GM21576 (cell line): ENCODE data around the gene RAD1.

Source experiments
- ATAC-seq: cut with Tn5 transposase; IDR thresholded peaks from one replicate; pipeline ENCODE4 v1.9.1; 2021; ENCODE audit warnings: mild to moderate bottlenecking, moderate library complexity; ENCODE audit not compliant: unreplicated experiment

The RAD1 gene

GRCh38 chr5:34918025-34918424, 2.7 kb upstream of the RAD1 start:
- ATAC-seq: no peak

DNA sequence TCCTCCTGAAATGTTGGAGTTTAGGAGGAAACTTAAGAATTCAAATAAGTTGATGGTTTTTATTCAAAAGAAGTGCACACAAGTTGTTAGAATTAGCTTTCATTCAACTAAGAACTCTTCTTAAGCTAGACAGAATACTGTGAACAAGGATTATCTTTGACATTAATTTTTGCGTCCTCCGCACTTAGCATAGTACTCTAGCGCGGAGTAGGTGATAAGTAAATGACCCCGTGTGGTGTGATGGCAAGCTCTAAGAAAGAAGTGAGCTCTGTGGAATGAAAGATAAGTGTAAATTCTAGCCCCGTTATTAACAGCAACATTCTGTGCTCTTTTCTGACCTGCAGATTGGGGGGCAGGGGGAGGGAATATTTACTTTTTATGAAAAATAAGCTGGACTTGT, 1.2 kb upstream of the RAD1 start:
- ATAC-seq: no peak

DNA sequence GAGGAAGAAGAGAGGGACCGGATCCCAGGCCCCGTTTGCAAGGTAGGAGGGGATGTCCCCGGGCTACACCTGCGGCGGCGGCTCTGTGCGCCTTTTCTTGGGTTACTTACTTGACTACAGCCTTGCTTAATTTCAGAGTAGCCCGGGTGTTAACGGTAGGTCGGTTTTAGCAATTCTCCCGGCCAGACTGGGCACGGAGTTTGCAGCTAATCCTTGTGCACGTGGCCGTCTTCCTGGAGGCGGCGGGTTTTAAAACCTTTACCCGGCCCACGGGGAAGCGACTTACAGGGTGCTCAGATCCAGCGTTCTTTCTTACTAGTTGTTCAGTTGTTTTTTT, 520 bp upstream of the RAD1 start:
- peak; percentile 10 for ATAC-seq

DNA sequence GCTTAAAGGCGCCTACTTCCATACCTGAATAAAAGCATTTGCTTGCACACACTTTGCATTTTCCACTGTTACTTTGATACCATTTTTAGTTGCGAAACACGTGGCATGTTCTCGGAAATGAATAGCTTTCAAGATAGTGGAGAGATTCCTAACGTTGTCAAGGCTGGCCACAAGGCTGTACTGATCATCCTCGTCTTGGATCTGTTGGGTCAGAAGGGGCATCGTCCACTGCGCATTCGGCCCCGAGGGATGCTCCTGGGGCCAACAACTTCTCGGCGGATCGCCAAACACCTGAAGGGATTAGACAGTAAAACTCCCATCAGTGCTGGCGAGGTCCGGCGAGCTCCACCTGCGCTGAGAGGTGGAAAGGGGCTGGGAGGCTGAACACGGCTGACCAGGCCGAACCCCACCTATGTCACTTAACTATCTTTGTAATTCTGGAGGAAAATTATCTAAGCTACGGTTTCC, 599 bp downstream of the RAD1 start:
- peak; percentile 9 for ATAC-seq

- no peak for ATAC-seq
Measured at GRCh38 chr5:34913072-34913471, 2.2 kb downstream of the RAD1 start.

GRCh38 chr5:34905564-34905963, 9.7 kb downstream of the RAD1 start:
- no peak for ATAC-seq

DNA sequence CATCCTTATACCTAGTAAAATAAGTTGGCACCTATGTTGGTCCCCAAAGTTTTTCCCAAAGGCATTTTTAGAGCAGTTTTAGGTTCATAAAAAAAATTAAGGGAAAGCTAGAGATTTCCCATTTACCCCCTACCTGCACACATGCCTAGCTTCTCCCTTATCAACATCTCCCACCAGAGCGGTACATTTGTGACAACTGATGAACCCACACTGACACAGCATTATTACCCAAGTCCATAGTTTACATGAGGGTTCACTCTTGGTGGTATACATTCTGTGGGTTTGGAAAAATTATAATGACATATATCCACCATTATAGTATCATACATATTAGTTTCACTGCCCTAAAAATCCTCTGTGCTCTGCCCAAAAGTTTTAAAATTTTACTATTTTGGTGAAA, 12.0 kb downstream of the RAD1 start:
- no peak for ATAC-seq

- no peak for ATAC-seq
Measured at GRCh38 chr5:34900652-34901051, 14.7 kb downstream of the RAD1 start.

- ATAC-seq: no peak
Measured at GRCh38 chr5:34899066-34899465, 16.2 kb downstream of the RAD1 start.

- peak; percentile 75 for ATAC-seq
Measured at GRCh38 chr5:34898258-34898895, 16.9 kb downstream of the RAD1 start.

DNA sequence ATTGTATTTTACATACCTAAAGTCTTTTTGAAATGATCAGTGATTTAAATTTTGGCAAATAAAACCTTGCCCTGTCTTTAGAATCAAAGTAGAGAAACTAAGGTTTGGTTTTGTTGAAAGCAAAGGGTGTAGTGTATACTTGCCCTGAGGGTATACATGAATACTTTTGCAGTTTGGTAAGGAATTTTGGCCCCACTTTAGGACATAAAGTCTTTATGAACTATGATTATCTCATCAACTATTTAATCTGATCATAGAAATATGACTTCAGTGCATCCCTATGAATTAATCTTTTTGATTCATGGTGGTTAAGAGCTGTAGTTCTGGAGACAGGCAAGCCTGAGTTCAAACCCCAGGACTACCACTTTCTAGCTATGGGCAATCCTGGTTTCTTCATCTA, 17.7 kb downstream of the RAD1 start:
- no peak for ATAC-seq

GRCh38 chr5:34895641-34896419, 19.5 kb downstream of the RAD1 start:
- ATAC-seq: no peak

DNA sequence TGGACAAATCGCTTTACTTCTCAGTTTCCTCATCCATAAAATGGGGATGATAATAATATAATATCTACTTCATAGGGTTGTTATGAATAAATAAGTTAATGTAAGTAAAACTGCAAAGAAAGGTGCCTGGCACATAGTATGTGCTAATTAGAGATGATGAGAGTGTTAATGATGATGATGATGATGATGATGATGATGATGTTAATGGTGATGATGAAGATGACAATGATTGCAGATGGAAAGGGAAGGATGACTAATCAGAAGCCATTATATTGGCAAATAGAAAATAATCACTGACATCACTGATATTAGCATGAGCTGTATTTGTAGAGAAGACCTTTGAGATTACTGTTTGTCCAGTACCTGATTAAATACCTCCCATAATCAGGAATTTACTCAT, 20.6 kb downstream of the RAD1 start:
- ATAC-seq: no peak

GRCh38 chr5:34892414-34892813, 22.9 kb downstream of the RAD1 start:
- ATAC-seq: no peak

- no peak for ATAC-seq
Measured at GRCh38 chr5:34891981-34892380, 23.3 kb downstream of the RAD1 start.

GRCh38 chr5:34889394-34889793, 25.9 kb downstream of the RAD1 start:
- ATAC-seq: no peak

- ATAC-seq: no peak
Measured at GRCh38 chr5:34886392-34887119, 28.7 kb downstream of the RAD1 start.

DNA sequence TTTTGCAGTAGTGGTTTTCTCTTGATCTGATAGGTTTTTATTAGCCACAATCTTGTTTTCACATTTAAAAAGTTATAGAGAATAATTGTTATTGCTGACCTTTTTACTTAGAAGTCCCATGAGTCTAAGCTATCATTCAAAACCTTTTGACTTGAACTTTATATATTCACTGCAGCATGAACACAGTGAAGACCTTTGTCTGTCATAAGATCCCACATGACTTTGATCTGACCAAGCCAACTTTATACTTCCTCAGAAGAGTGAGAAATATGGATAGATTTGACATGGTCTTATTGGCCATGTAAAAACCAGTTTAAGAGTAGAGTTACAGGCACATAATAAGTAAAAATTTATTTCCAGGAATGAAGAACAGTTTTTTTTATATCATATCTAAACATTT, 34.1 kb downstream of the RAD1 start:
- no peak for ATAC-seq

DNA sequence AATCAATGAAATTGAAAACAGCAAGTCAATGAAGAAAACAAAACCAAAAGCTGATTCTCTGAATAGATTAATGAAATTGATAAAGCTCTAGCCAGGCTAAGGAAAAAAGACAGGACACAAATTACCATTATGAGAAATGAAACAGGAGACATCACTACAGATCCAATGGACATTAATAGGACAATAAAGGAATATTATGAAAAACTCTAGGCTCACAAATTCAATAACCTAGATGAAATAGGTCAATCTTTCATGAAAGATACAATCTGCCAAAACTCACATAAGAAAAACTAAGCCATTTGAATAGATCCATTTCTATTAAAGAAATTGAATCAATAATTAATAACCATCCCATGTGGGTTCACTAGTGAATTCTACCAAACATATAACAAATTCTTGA, 39.0 kb downstream of the RAD1 start:
- ATAC-seq: no peak

- ATAC-seq: no peak
Measured at GRCh38 chr5:34870382-34870781, 44.9 kb downstream of the RAD1 start.

- ATAC-seq: no peak
Measured at GRCh38 chr5:34869256-34869655, 46.0 kb downstream of the RAD1 start.

DNA sequence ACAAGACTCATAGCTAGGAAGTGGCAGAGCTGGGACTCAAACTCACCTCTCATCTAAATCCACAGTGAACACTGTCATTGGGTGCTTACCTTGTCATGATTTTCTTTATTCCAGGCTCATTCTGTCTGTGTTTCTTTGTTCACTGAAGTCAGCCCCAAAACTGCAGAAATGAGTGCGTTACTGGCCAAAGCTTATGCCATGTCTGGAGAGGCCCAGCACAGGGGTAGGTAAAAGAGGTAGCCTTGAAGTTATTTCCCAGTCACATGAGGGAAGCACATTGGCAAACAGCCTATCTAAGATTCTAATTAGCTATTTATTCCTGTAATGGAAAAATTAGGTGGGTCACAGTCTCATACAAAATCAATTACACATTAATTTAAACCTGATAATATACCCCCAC, 46.5 kb downstream of the RAD1 start:
- no peak for ATAC-seq
